DMS153 treated with DMSO at 0.1 percent for 48 hours (cell line): ENCODE measurements around the gene CITED4.
"Not testable (repeated sequence)": the region's sequence is repeated elsewhere in the genome, so short reads cannot be mapped to it uniquely, and the experiment has no call there.

ENCODE experiments used
- DNase-seq: peaks from one replicate; lab custom pipeline; 2025; ENCODE audit not compliant: unreplicated experiment; lab: John Stamatoyannopoulos, UW

CITED4 gene

DNA sequence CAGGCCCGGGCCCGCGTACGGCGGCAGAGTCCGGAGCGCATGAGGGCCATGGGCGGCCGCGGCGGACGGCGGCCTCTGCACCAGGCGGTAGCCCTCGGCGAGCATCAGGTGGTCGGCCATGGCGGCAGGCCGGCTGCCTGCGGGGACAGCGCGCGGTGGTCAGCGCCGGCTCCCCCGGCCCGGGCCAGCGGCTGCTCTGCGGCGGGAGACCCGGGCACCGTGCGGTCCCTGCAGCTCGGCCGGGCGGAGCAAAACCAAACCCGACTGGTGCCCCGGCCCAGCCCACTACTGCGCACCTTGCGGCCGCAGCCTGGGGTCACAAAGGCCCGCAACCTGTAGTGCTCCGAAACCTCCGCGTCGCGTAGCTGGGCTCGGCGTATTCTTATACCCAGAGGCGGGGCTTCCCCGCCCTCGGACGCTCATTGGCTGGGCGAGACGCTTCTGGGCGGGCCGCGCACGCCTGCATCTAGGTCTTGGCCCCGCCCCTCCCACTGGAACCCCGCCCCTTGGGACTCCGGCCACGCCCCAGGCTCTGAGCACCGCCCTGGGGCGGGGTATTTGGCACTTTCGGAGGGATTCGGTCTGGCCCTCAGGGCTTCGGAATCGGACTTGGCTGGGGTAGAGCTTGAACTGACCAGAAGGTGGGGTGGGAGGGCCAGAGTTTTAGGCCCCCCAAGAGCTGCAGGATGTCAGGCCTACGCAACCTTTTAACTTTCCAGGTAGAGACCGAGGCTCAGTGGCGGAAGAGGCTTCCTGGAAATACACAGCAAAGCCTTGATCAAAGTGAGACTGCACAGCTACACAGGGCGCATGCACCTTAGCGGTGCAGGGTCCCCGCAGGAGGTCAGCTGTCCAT, at the start of gene CITED4:
CITED4 (minus strand) TSS at position 356 of the 856 bp plus-strand sequence; CDS start at position 120, 236 bp downstream.
- peak; percentile 99 for DNase-seq

GRCh38 chr1:40911105-40911504, 48.9 kb upstream of the CITED4 start:
- no peak for DNase-seq

GRCh38 chr1:40909281-40909680, 47.1 kb upstream of the CITED4 start:
- no peak for DNase-seq

- no peak for DNase-seq
These were observed 46.2 kb upstream of the CITED4 start for GRCh38 chr1:40908350-40908749.

DNA sequence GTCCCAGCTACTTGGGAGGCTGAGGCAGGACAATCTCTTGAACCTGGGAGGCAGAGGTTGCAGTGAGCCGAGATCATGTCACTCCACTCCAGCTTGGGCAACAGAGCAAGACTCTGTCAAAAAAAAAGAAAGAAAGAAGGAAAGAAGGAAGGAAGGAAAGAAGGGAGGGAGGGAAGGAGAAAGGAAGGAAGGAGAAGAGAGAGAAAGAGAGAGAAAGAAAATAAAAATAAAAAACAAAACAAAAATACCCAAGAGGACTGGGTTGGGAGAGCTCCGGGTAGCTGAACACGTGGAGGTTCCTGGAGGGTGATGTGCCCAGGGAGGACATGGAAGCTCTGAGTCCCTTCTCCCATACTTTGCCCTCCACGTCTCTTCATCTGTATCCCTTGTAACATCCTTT, 45.7 kb upstream of the CITED4 start:
- no peak for DNase-seq

GRCh38 chr1:40906781-40907400, 44.7 kb upstream of the CITED4 start:
- DNase-seq, result no peak

DNA sequence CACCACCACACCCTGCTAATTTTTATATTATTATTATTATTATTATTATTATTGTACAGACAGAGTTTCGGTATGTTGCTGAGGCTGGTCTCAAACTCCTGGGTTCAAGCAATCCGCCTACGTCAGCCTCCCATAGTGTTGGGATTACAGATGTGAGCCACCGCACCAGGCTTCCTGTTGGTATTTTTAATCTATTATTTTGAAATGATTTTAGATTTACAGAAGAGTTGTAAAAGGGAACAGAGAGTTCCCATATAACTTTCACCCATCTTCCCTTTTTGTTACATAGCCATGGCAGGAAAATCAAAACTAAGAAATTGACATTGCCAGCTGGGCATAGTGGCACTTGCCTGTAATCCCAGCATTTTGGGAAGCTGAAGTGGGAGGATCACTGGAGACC, 42.9 kb upstream of the CITED4 start:
- DNase-seq, result no peak

DNA sequence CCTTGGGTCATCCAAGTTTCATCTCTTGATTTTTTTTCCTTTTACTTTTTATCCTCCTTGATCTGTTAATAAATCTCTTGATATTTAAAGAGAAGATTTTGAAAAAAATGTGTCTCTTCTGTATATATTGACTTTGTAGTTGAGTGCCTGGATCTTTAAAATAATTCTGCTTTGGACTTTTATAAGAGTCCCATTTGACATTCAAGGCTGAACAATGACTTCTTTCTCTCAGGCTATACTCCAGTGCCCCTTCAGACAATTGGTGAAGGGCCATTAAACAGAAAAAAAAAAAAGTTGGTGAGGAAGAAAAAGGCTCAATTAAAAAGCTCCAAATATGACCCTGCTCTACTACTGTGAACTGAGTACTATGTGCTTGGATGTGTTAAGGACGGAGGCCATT, 40.9 kb upstream of the CITED4 start:
- DNase-seq, result no peak

- DNase-seq, result no peak
These were observed 40.0 kb upstream of the CITED4 start for GRCh38 chr1:40901886-40902852.

DNA sequence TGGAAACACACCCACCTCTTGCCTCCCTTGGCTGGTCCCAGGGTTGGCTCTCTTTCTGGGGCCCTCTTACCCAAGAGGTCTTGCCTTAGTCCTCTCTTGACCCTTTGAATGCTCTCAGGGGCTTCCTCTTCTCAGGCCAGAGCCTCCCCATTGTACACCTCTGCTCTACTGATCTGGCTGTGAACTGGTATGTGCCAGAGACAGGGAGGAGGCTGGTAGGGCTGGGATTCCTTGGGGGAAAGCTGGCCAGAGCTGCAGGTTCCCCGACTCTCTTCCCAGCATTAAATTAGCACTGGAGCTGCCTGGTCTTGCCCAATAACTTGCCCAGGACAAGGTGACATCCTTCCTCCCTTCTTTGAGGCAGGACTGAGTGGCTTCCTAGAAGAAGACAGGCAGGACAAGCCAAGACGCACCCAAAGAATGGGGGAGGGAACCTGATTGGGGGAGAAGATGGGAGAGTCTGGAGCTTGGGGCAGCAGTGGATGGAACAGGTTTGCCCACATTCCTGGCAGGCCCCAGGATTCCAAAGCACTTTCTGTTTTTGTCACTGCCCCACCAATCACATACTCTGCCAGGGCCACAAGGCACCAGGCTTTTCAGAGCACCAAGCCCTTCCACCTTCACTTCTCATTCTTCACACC, 37.2 kb upstream of the CITED4 start:
- DNase-seq, result no peak

- no peak for DNase-seq
These were observed 36.3 kb upstream of the CITED4 start for GRCh38 chr1:40898431-40898901.

GRCh38 chr1:40897513-40897912, 35.4 kb upstream of the CITED4 start:
- DNase-seq, result no peak

DNA sequence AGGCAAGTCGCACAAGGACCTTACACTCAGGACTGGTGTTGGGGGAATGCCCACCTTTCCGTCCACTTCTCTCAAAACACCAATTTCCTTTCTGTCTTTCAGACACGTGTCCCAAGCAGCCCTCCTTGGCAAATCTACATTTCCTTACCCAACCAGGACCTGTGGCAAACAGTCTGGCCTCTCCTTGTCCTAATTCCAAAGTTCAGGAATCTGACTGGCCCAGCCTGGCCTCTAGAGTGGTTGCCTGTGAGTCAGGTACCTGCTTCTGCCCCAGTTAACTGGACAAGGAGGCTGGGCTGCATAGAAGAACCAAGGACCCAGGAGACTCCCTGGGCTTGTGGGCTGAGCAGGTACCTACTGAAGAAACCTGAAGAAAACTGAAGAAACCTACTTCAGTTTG, 34.3 kb upstream of the CITED4 start:
- DNase-seq, result no peak

- no peak for DNase-seq
These were observed 33.4 kb upstream of the CITED4 start for GRCh38 chr1:40895601-40896000.

- not testable (repeated sequence) for DNase-seq
These were observed 32.7 kb upstream of the CITED4 start for GRCh38 chr1:40894858-40895257.

GRCh38 chr1:40894455-40894854, 32.3 kb upstream of the CITED4 start:
- no peak for DNase-seq

DNA sequence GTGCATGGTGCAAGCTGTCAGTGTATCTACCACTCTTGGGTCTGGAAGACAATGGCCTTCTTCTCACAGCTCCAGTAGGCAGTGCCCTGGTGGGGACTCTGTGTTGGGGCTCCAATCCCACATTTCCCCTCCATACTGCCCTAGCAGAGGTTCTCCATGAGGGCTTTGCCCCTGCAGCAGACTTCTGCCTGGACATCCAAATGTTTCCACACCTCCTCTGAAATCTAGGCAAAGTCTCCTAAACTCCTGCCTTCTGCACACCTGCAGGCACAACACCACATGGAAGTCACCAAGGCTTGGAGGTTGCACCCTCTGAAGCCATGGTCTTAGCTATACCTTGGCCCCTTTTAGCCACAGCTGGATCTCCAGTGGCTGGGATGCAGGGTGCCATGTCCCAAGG, 31.8 kb upstream of the CITED4 start:
- no peak for DNase-seq

DNA sequence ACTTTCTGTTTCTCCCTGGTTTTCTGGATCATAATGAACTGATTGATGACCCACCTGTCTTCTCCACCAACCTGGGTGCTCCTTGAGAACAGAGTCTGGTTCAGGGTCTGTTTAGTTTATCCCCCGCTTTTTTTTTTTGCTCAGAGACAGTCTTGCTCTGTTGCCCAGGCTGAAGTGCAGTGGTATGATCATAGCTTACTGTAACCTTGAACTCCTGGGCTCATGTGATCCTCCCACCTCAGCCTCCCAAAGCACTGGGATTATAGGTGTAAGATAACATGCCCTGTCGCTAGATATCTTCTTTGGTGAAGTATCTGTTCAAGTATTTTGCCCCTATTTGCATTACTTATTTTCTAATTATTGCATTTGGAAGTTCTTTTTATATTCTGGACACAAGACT, 30.2 kb upstream of the CITED4 start:
- DNase-seq, result no peak

- DNase-seq, result no peak
These were observed 28.6 kb upstream of the CITED4 start for GRCh38 chr1:40890771-40891170.

- no peak for DNase-seq
These were observed 25.5 kb upstream of the CITED4 start for GRCh38 chr1:40887652-40888051.

GRCh38 chr1:40887012-40887378, 24.8 kb upstream of the CITED4 start:
- no peak for DNase-seq
